Loucy (cell line): ENCODE results near the gene VWA8.

Experiments used
- H2AFZ ChIP-seq: fragments of 200-600 bp; sonication (generic); 2 replicates; pipeline ENCODE4 v1.6.0; 2016; ENCODE audit warnings: antibody characterized with exemption, mild to moderate bottlenecking, low read length, moderate library complexity
- H3F3A ChIP-seq: fragments of 200-600 bp; 2 replicates; pipeline ENCODE4 v1.6.0; 2016; ENCODE audit warnings: antibody characterized with exemption, low read depth, mild to moderate bottlenecking
- H3K27me3 ChIP-seq: fragments of 200-600 bp; sonication (generic); 2 replicates; pipeline ENCODE4 v1.6.1; 2014; ENCODE audit warnings: low read length, mild to moderate bottlenecking; ENCODE audit not compliant: insufficient read depth, poor library complexity, severe bottlenecking
- H3K36me3 ChIP-seq: fragments of 200-600 bp; sonication (generic); 2 replicates; pipeline ENCODE4 v1.6.1; 2016; ENCODE audit warnings: low read length; ENCODE audit not compliant: insufficient read depth
- H3K4me1 ChIP-seq: fragments of 200-600 bp; sonication (generic); 2 replicates; pipeline ENCODE4 v1.5.1; 2014; ENCODE audit warnings: low read length, mild to moderate bottlenecking; ENCODE audit not compliant: insufficient read depth, poor library complexity, severe bottlenecking
- H3K4me2 ChIP-seq: fragments of 200-600 bp; sonication (generic); 2 replicates; pipeline ENCODE4 v1.6.0; 2014; ENCODE audit warnings: antibody characterized with exemption, low read length, low read depth, mild to moderate bottlenecking; ENCODE audit not compliant: poor library complexity, severe bottlenecking
- H3K4me3 ChIP-seq: fragments of 200-600 bp; sonication (generic); 2 replicates; pipeline ENCODE4 v1.5.1; 2014; ENCODE audit warnings: low read length, mild to moderate bottlenecking, mixed read lengths; ENCODE audit not compliant: poor library complexity, severe bottlenecking
- H3K79me2 ChIP-seq: fragments of 200-600 bp; sonication (generic); 2 replicates; pipeline ENCODE4 v1.6.1; 2014; ENCODE audit warnings: low read length; ENCODE audit not compliant: insufficient read depth
- H3K9ac ChIP-seq: fragments of 200-600 bp; sonication (generic); 2 replicates; pipeline ENCODE4 v1.6.0; 2014; ENCODE audit warnings: mild to moderate bottlenecking, low read depth, low read length, moderate library complexity; ENCODE audit not compliant: poor library complexity, severe bottlenecking
- H3K9me2 ChIP-seq: fragments of 200-600 bp; sonication (generic); replicated peaks from 2 replicates; pipeline ENCODE4 v1.6.1; 2016; ENCODE audit warnings: low read depth, low read length, mixed read lengths
- H3K9me3 ChIP-seq: fragments of 200-600 bp; sonication (generic); 2 replicates; pipeline ENCODE4 v1.6.1; 2014; ENCODE audit warnings: mild to moderate bottlenecking, antibody characterized with exemption, low read length, low read depth; ENCODE audit not compliant: insufficient read depth
- H4K20me1 ChIP-seq: fragments of 200-600 bp; sonication (generic); 2 replicates; pipeline ENCODE4 v1.6.0; 2014; ENCODE audit warnings: antibody characterized with exemption, low read length, mild to moderate bottlenecking; ENCODE audit not compliant: insufficient read depth, poor library complexity, severe bottlenecking
- EZH2phosphoT487 ChIP-seq: fragments of 200-600 bp; IDR thresholded peaks from 2 replicates; pipeline ENCODE4 v1.6.1; 2018; ENCODE audit warnings: antibody characterized with exemption, mild to moderate bottlenecking, moderate library complexity, borderline replicate concordance
- TF ChIP-seq, protein P1 (sequence below): fragments of 200-600 bp; sonication (generic); conservative IDR thresholded peaks from 2 replicates; pipeline ENCODE4 v1.5.1; 2014; ENCODE audit warnings: mild to moderate bottlenecking, antibody characterized with exemption, low read length

Gene VWA8

DNA sequence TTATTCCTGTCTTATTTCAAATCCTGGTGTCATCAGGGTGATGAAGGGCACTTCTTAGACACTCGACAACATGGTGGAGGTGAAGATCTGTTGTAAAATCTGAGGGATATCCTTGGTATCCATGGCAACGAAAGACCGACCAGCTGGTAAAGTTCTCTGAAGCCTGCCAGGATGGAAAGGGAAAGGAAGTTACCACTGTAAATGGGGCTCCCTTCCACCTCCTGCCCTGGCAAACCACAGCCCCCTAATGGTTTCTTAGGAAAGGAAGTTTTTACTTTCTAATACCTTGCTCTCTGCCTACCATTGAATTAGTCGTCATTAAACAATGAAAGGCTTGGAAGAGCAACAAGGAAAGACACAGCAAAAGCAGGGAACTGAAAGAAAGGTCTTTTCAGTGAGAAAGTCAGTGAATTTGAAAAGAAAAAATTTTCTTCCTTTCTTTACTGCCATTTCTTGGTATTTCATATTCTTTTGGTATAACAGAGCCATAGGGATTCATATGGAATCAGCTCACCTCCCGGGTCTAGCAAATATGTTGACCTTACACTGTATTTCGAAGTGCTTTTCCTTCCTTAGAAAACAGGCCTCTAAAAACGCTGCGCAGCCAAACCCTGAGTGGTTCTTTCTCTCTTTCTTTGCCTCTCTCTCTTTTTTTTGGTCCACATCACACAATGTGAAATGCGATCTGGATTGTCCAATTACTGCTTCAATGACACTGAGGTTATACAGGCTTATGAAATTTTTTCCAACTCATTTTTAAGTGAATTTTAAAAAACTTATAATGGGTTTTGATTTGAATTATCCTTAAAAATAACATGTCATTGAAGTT lies 392.6 kb downstream of the VWA8 start:
- Histone ChIP-seq H3K79me2 (no peaks in the 10 kb centered on the region), H3K36me3 (no peaks in the 10 kb centered on the region), H2AFZ (no peak overlapping the region), H3K9me2 (no peaks in the 10 kb centered on the region), H4K20me1 (no peaks in the 10 kb centered on the region), H3K4me2 (peak overlapping the region; percentile 14), H3K27me3 (no peaks in the 10 kb centered on the region), H3K9me3 (no peaks in the 10 kb centered on the region), H3K4me1 (peaks cover 31% of the 10 kb centered on the region), H3K4me3 (no peak overlapping the region), H3F3A (no peaks in the 10 kb centered on the region), H3K9ac (no peak overlapping the region)
- no peak for TF ChIP-seq EZH2phosphoT487
- TF ChIP-seq, protein P1, sequence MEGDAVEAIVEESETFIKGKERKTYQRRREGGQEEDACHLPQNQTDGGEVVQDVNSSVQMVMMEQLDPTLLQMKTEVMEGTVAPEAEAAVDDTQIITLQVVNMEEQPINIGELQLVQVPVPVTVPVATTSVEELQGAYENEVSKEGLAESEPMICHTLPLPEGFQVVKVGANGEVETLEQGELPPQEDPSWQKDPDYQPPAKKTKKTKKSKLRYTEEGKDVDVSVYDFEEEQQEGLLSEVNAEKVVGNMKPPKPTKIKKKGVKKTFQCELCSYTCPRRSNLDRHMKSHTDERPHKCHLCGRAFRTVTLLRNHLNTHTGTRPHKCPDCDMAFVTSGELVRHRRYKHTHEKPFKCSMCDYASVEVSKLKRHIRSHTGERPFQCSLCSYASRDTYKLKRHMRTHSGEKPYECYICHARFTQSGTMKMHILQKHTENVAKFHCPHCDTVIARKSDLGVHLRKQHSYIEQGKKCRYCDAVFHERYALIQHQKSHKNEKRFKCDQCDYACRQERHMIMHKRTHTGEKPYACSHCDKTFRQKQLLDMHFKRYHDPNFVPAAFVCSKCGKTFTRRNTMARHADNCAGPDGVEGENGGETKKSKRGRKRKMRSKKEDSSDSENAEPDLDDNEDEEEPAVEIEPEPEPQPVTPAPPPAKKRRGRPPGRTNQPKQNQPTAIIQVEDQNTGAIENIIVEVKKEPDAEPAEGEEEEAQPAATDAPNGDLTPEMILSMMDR: no peak

- Histone ChIP-seq H3K9me3 (no peaks in the 10 kb centered on the region), H3K27me3 (no peaks in the 10 kb centered on the region), H3K4me3 (no peak overlapping the region), H2AFZ (no peak overlapping the region), H3K36me3 (no peaks in the 10 kb centered on the region), H4K20me1 (no peaks in the 10 kb centered on the region), H3K9ac (no peak overlapping the region), H3K79me2 (no peaks in the 10 kb centered on the region), H3K4me2 (no peak overlapping the region), H3K9me2 (no peaks in the 10 kb centered on the region), H3K4me1 (peaks cover 35% of the 10 kb centered on the region), H3F3A (no peaks in the 10 kb centered on the region)
- no peak for TF ChIP-seq EZH2phosphoT487
- TF ChIP-seq, protein P1: no peak
Measured at GRCh38 chr13:41567363-41567762, 393.5 kb downstream of the VWA8 start.

GRCh38 chr13:41565846-41566245 lies 395.1 kb downstream of the VWA8 start:
- Histone ChIP-seq H3F3A (no peaks in the 10 kb centered on the region), H2AFZ (no peak overlapping the region), H4K20me1 (no peaks in the 10 kb centered on the region), H3K4me1 (peaks cover 35% of the 10 kb centered on the region), H3K9me2 (no peaks in the 10 kb centered on the region), H3K4me3 (no peak overlapping the region), H3K79me2 (no peaks in the 10 kb centered on the region), H3K4me2 (no peak overlapping the region), H3K36me3 (no peaks in the 10 kb centered on the region), H3K9me3 (no peaks in the 10 kb centered on the region), H3K9ac (no peak overlapping the region), H3K27me3 (no peaks in the 10 kb centered on the region)
- TF ChIP-seq, protein P1: no peak
- TF ChIP-seq EZH2phosphoT487: no peak
